Measurements from ENCODE around the gene SURF6. TPM values are rescaled to one million over a fixed set of nuclear protein-coding genes. Genes with fewer than 3 reads are reported as not detected.
"Not testable (repeated sequence)": the region's sequence is repeated elsewhere in the genome, so short reads cannot be mapped to it uniquely, and the experiment has no call there.

Gene SURF6
- total RNA-seq, 2 donors from 2014 or later: 10.7 to 22.0 TPM

- DNase-seq (ENCODE audit: low spot score in 2 of 2): no peak
- Mint-ChIP-seq H3K36me3 (peaks cover 10 to 11% of the 10 kb centered on the region in 2 donors), H3K9me3 (no peaks in the 10 kb centered on the region), H3K27ac (peak overlapping the region; percentile 60 to 68)
- peak in 1 of 2 donors; percentile 22 for ATAC-seq
These were observed 5.5 kb upstream of the SURF6 start for GRCh38 chr9:133341369-133342068.

GRCh38 chr9:133340916-133341315 is 4.9 kb upstream of the SURF6 start:
- Mint-ChIP-seq H3K36me3 (peaks cover 12 to 14% of the 10 kb centered on the region in 2 donors), H3K27ac (peak overlapping the region; percentile 68 to 87), H3K9me3 (no peaks in the 10 kb centered on the region)
- DNase-seq (ENCODE audit: low spot score in 2 of 2) (no peak), ATAC-seq (no peak)

- H3K9me3 Mint-ChIP-seq: no peaks in the 10 kb centered on the region
- H3K27ac Mint-ChIP-seq: peak overlapping the region; percentile 68 to 87
- peaks cover 18 to 21% of the 10 kb centered on the region in 2 donors for H3K36me3 Mint-ChIP-seq
- DNase-seq (ENCODE audit: low spot score in 2 of 2) (no peak), ATAC-seq (no peak)
These were observed 4.3 kb upstream of the SURF6 start for GRCh38 chr9:133340256-133340655.

- DNase-seq (ENCODE audit: low spot score in 2 of 2) (no peak), ATAC-seq (no peak)
- Mint-ChIP-seq H3K27ac (peak overlapping the region; percentile 68 to 81), H3K9me3 (no peaks in the 10 kb centered on the region), H3K36me3 (peaks cover 23 to 27% of the 10 kb centered on the region in 2 donors)
These were observed 3.7 kb upstream of the SURF6 start for GRCh38 chr9:133339641-133340040.

GRCh38 chr9:133334888-133335287 is 1.1 kb downstream of the SURF6 start:
- peak overlapping the region; percentile 87 to 88 for H3K27ac Mint-ChIP-seq
- not testable (repeated sequence) for ATAC-seq; H3K9me3 Mint-ChIP-seq; DNase-seq (ENCODE audit: low spot score in 2 of 2)
- H3K36me3 Mint-ChIP-seq: peaks cover 24 to 47% of the 10 kb centered on the region in 2 donors

- H3K9me3 Mint-ChIP-seq: no peaks in the 10 kb centered on the region
- no peak for ATAC-seq
- DNase-seq (ENCODE audit: low spot score in 2 of 2): no peak
- peaks cover 24 to 42% of the 10 kb centered on the region in 2 donors for H3K36me3 Mint-ChIP-seq
- H3K27ac Mint-ChIP-seq: peak overlapping the region; percentile 67 to 88
These were observed 1.8 kb downstream of the SURF6 start for GRCh38 chr9:133334161-133334560.

GRCh38 chr9:133333566-133333965 is 2.4 kb downstream of the SURF6 start:
- Mint-ChIP-seq H3K36me3 (peaks cover 24 to 37% of the 10 kb centered on the region in 2 donors), H3K9me3 (no peaks in the 10 kb centered on the region)

GRCh38 chr9:133333011-133333410 is 3.0 kb downstream of the SURF6 start:
- peaks cover 24 to 37% of the 10 kb centered on the region in 2 donors for H3K36me3 Mint-ChIP-seq

More at GRCh38 chr9:133333566-133333965, 2.4 kb downstream of the SURF6 start:
- no peak for DNase-seq (ENCODE audit: low spot score in 2 of 2)
- H3K27ac Mint-ChIP-seq: peak overlapping the region; percentile 67 to 88
- no peak for ATAC-seq

GRCh38 chr9:133332381-133332730 is 3.6 kb downstream of the SURF6 start:
- ATAC-seq (no peak), DNase-seq (ENCODE audit: low spot score in 2 of 2) (no peak)
- no peak overlapping the region for H3K27ac Mint-ChIP-seq
- H3K9me3 Mint-ChIP-seq: no peaks in the 10 kb centered on the region
- H3K36me3 Mint-ChIP-seq: peaks cover 24 to 37% of the 10 kb centered on the region in 2 donors

More at GRCh38 chr9:133333011-133333410, 3.0 kb downstream of the SURF6 start:
- DNase-seq (ENCODE audit: low spot score in 2 of 2): no peak
- H3K27ac Mint-ChIP-seq: no peak overlapping the region
- ATAC-seq: no peak
- no peaks in the 10 kb centered on the region for H3K9me3 Mint-ChIP-seq

- H3K27ac Mint-ChIP-seq: peak overlapping the region in 1 of 2 donors; percentile 60
- peaks cover 24 to 37% of the 10 kb centered on the region in 2 donors for H3K36me3 Mint-ChIP-seq
- no peaks in the 10 kb centered on the region for H3K9me3 Mint-ChIP-seq
- no peak for DNase-seq (ENCODE audit: low spot score in 2 of 2)
- no peak for ATAC-seq
These were observed 4.2 kb downstream of the SURF6 start for GRCh38 chr9:133331641-133332380.

- DNase-seq (ENCODE audit: low spot score in 2 of 2): no peak
- no peak for ATAC-seq
- H3K27ac Mint-ChIP-seq: peak overlapping the region in 1 of 2 donors; percentile 60
- H3K36me3 Mint-ChIP-seq: peaks cover 23 to 36% of the 10 kb centered on the region in 2 donors
- no peaks in the 10 kb centered on the region for H3K9me3 Mint-ChIP-seq
These were observed 4.8 kb downstream of the SURF6 start for GRCh38 chr9:133331221-133331620.

- Mint-ChIP-seq H3K27ac (peak overlapping the region in 1 of 2 donors; percentile 34), H3K36me3 (peaks cover 7 to 19% of the 10 kb centered on the region in 2 donors)
- not testable (repeated sequence) for ATAC-seq, H3K9me3 Mint-ChIP-seq
- peak in 1 of 2 donors; percentile 37 for DNase-seq (ENCODE audit: low spot score in 2 of 2)
These were observed 6.5 kb downstream of the SURF6 start for GRCh38 chr9:133329306-133330156.

- H3K9me3 Mint-ChIP-seq: no peaks in the 10 kb centered on the region
- peak in 1 of 2 donors; percentile 11 for ATAC-seq
- peaks cover 0 to 12% of the 10 kb centered on the region in 2 donors for H3K36me3 Mint-ChIP-seq
- DNase-seq (ENCODE audit: low spot score in 2 of 2): no peak
- peak overlapping the region in 1 of 2 donors; percentile 34 for H3K27ac Mint-ChIP-seq
These were observed 8.0 kb downstream of the SURF6 start for GRCh38 chr9:133327834-133328484.

GRCh38 chr9:133327021-133327420 is 9.0 kb downstream of the SURF6 start:
- not testable (repeated sequence) for ATAC-seq; H3K9me3 Mint-ChIP-seq; DNase-seq (ENCODE audit: low spot score in 2 of 2); H3K36me3 Mint-ChIP-seq
- peak overlapping the region in 1 of 2 donors; percentile 19 for H3K27ac Mint-ChIP-seq

- no peak for DNase-seq (ENCODE audit: low spot score in 2 of 2)
- Mint-ChIP-seq H3K27ac (no peak overlapping the region), H3K36me3 (no peaks in the 10 kb centered on the region), H3K9me3 (no peaks in the 10 kb centered on the region)
- no peak for ATAC-seq
These were observed 11.8 kb downstream of the SURF6 start for GRCh38 chr9:133323991-133324703.

GRCh38 chr9:133323211-133323610 is 12.8 kb downstream of the SURF6 start:
- H3K36me3 Mint-ChIP-seq: no peaks in the 10 kb centered on the region
- peak overlapping the region in 1 of 2 donors; percentile 38 for H3K27ac Mint-ChIP-seq
- ATAC-seq (no peak), DNase-seq (ENCODE audit: low spot score in 2 of 2) (no peak)
- no peaks in the 10 kb centered on the region for H3K9me3 Mint-ChIP-seq
